Activated CD4-positive, alpha-beta T cell treated with anti-CD3 and anti-CD28 coated beads for 36 hours (primary cell): ENCODE data around the gene LBHD2. TPM values are rescaled to one million over a fixed set of nuclear protein-coding genes. Genes with fewer than 3 reads are reported as not detected.
"Not testable (repeated sequence)": the region's sequence is repeated elsewhere in the genome, so short reads cannot be mapped to it uniquely, and the experiment has no call there.

Experiments used
- ATAC-seq: fragments of 200-7000 bp; cut with Tn5 transposase; one replicate; pipeline ENCODE4 v1.10.0; 2021; ENCODE audit warnings: mild to moderate bottlenecking, moderate library complexity
- CTCF ChIA-PET: fragments of 350-600 bp; sonication (Branson Sonifier 250); formaldehyde crosslinking; loops from one replicate; lab custom pipeline; 2021; ENCODE audit warnings: antibody characterized with exemption; lab: Charles Lee
- POLR2A ChIA-PET: fragments of 350-600 bp; sonication (Branson Sonifier 250); formaldehyde crosslinking; loops from one replicate; lab custom pipeline; 2021; ENCODE audit warnings: antibody characterized with exemption, inconsistent platforms; lab: Charles Lee
- DNase-seq: peaks from one replicate; pipeline ENCODE4 v3.0.0-alpha.2; 2020
- H3K27ac Mint-ChIP-seq: one replicate; pipeline ENCODE4 v1.8.0; 2021; ENCODE audit warnings: mixed read lengths
- H3K27me3 Mint-ChIP-seq: one replicate; pipeline ENCODE4 v1.8.0; 2021; ENCODE audit warnings: mixed read lengths
- H3K36me3 Mint-ChIP-seq: one replicate; pipeline ENCODE4 v1.8.0; 2021; ENCODE audit warnings: low read depth, mixed read lengths
- H3K4me1 Mint-ChIP-seq: one replicate; pipeline ENCODE4 v1.8.0; 2021; ENCODE audit warnings: mixed read lengths
- H3K4me3 Mint-ChIP-seq: one replicate; pipeline ENCODE4 v1.8.0; 2021; ENCODE audit warnings: mild to moderate bottlenecking, moderate library complexity, mixed read lengths
- H3K9me3 Mint-ChIP-seq: one replicate; pipeline ENCODE4 v1.8.0; 2021; ENCODE audit warnings: low read depth, mixed read lengths
- intact Hi-C, 2 experiments: fragments of 100-400 bp; cut with DNase I in 1 of 2; cut with micrococcal nuclease in 1 of 2; formaldehyde crosslinking; loops; one replicate each; pipeline versions ENCODE4 v1.14.2 to v1.15.1; 2022 to 2024; cut with DNase I, micrococcal nuclease
- total RNA-seq, 2 experiments: library from RNA; stranded (reverse); gene quantifications; one replicate each; pipeline ENCODE4 v1.2.3, GENCODE V29; 2021

LBHD2 gene
- total RNA-seq, 2 experiments from 2014 or later, result not detected

DNA sequence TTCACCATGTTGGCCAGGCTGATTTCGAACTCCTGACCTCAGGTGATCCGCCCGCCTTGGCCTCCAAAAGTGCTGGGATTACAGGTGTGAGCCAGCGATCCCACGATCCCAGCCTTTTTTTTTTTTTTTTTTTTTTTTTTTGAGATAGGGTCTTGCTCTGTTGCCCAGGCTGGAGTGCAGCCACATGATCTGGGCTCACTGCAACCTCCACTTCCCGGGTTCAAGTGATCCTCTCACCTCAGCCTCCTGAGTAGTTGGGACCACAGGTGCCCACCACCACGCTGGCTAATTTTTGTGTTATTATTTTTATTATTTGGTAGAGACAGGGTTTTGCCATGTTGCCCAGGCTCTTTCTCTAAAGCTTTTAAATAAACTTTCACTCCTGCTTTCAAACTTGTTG is 33.5 kb downstream of the LBHD2 start:
- H3K4me3 Mint-ChIP-seq, DNase-seq, H3K4me1 Mint-ChIP-seq, ATAC-seq, H3K9me3 Mint-ChIP-seq, intact Hi-C loops, H3K36me3 Mint-ChIP-seq, H3K27ac Mint-ChIP-seq, POLR2A ChIA-PET: not testable (repeated sequence)
- CTCF ChIA-PET, result interaction anchor here (0.7 to 1.4 kb wide), 2 partner anchors 12 to 13 kb away, joined by 3 read pairs; no protein-coding TSS in a partner anchor
- H3K27me3 Mint-ChIP-seq, result peaks cover 16% of the 10 kb centered on the region

DNA sequence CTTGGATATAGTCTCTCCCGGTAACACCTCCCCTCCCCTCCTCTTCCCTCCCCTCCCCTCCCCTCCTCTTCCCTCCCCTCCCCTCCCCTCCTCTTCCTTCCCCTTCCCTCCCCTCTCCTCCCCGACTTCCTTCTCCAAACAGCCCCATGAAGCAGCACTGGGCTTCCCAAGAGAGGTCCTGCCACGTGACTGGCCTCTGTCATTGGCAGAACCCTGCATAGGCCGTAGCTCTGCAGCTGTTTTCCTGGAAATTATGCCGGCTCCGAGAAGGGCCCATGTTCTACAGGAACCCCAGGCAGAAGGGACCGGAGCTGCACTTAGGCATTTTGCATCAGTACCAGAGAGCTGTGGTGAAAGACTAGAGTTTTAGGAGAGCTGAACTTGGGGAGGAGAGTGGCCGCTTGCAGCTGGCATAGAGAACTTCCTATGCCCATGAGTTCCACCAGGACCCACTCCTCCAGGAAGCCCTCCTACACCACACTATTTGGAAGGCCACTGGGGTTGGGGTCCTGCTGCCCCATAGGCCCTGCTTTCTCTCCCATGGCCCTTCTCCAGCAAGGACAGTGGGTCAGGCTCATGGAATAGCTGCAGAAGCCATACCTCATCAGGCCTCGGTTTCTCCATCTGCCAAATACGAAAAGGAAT is 34.1 kb downstream of the LBHD2 start:
- Mint-ChIP-seq H3K4me1 (peaks cover 4% of the 10 kb centered on the region), H3K27ac (no peak overlapping the region), H3K36me3 (no peaks in the 10 kb centered on the region), H3K27me3 (peaks cover 16% of the 10 kb centered on the region), H3K9me3 (no peaks in the 10 kb centered on the region), H3K4me3 (no peak overlapping the region)
- ChIA-PET POLR2A (no interaction called here), CTCF (interaction anchor here (1.4 kb wide), 1 partner anchor 14 kb away, joined by 3 read pairs; no protein-coding TSS in a partner anchor)
- intact Hi-C loops, result no loop called here
- ATAC-seq (no peak), DNase-seq (no peak)

DNA sequence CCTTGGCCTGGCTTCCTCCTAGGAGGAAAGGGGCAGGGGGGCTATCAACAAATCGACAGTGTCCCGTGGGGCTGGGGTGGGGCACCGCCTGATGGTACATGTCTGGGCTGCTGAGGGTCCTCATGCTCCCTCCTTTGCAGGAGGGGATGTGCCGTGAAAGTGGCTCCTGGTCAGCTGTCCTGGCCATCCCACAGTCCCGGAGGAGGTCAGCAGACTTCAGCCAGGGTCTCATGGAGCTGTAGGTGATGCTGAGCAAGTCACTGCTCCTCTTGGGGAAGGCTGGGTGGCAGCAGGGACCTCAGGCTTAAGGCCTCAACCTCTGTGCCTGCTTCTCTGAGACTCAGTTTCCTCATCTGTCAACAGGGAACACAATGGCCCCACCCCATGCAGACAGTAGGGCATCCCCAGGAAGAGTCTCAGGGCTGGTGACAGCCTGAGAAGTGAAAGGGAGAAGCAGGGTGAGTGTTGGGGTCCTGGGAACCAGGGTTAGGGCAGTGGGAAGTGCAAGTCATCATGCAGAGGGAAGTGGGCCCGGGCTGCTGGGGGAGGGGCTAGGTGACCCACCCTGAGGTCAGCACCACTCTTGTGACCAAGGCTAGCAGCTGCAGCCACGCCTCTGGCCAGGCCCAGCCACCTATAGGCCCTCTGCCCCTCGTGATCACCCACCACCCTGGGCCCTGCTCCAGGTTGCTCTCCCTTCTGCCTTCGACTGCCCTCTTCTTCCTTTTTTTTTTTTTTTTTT is 34.8 kb downstream of the LBHD2 start:
- intact Hi-C loops, result no loop called here
- DNase-seq, result no peak
- Mint-ChIP-seq H3K27ac (no peak overlapping the region), H3K9me3 (no peaks in the 10 kb centered on the region), H3K4me1 (peaks cover 4% of the 10 kb centered on the region), H3K4me3 (no peak overlapping the region), H3K27me3 (peaks cover 18% of the 10 kb centered on the region), H3K36me3 (no peaks in the 10 kb centered on the region)
- ATAC-seq, result no peak
- ChIA-PET POLR2A (no interaction called here), CTCF (interaction anchor here (1.4 kb wide), 2 partner anchors 14 to 19 kb away, joined by 3 to 4 read pairs; no protein-coding TSS in a partner anchor)

DNA sequence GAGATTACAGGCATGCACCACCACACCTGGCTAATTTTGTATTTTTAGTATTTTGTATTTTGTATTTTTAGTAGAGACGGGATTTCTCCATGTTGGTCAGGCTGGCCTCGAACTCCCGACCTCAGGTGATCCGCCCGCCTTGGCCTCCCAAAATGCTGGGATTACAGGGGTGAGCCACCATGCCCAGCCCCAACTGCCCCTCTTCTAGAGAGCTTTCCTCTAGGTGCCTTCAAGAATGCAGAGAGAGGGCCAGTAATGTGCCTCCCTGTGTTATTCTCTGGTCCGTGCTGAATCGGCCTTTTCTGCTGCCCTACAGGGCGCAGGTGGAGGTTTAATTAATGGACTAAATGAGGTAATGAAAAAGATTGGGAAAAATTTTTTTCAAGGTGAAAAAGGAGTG is 35.5 kb downstream of the LBHD2 start:
- CTCF ChIA-PET, result interaction anchor here (0.9 to 1.4 kb wide), 2 partner anchors 20 to 40 kb away, joined by 3 to 4 read pairs; no protein-coding TSS in a partner anchor
- H3K27ac Mint-ChIP-seq, H3K9me3 Mint-ChIP-seq: not testable (repeated sequence)

DNA sequence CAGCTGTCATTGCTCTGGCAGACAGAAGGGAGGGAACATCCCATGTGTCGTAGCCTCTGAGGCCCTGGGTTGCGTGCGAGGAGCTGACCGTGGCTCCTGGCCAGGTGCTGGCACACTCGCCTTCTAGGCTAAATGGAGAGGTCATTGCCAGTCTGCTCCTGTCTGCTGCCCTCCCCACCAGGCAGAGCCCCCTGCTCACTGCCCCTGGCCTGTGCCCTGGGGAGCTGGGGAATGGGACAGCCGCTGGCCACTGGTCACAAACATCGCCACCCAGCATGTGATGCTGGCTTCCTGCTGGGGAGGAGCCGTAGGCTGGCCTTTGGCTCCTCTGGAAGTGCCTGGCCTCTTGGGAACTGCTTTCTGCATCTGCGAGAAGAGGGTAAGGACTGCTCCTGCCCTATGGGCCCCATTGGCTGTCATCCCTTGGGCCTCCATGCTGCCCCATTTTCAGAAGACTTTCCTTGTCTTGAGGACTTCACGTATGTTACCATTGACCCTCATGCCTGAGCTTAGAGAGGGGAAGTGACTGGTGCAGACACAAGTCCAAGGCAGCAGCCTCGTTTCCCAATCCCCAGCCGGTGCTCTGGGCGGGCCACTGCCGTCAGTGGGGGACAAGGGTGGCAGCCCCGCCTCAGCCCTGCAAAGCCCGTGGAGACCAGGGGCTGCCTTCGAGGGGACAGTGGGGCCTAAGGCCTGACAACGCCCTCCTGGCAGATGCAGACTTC is 37.3 kb downstream of the LBHD2 start:
- intact Hi-C loops, result no loop called here
- no peak overlapping the region for H3K27ac Mint-ChIP-seq
- H3K4me1 Mint-ChIP-seq, result no peaks in the 10 kb centered on the region
- ATAC-seq (no peak), DNase-seq (no peak)
- POLR2A ChIA-PET, result no interaction called here
- peaks cover 23% of the 10 kb centered on the region for H3K27me3 Mint-ChIP-seq
- no peak overlapping the region for H3K4me3 Mint-ChIP-seq
- no peaks in the 10 kb centered on the region for H3K36me3 Mint-ChIP-seq
- CTCF ChIA-PET, result interaction anchor here (0.5 to 1.1 kb wide), 2 partner anchors 15 to 16 kb away, joined by 3 to 4 read pairs; no protein-coding TSS in a partner anchor
- no peaks in the 10 kb centered on the region for H3K9me3 Mint-ChIP-seq

More for the DNA sequence above, 35.5 kb downstream of the LBHD2 start:
- H3K4me1 Mint-ChIP-seq, intact Hi-C loops, H3K36me3 Mint-ChIP-seq, POLR2A ChIA-PET, DNase-seq, H3K4me3 Mint-ChIP-seq, ATAC-seq: not testable (repeated sequence)
- peaks cover 23% of the 10 kb centered on the region for H3K27me3 Mint-ChIP-seq

DNA sequence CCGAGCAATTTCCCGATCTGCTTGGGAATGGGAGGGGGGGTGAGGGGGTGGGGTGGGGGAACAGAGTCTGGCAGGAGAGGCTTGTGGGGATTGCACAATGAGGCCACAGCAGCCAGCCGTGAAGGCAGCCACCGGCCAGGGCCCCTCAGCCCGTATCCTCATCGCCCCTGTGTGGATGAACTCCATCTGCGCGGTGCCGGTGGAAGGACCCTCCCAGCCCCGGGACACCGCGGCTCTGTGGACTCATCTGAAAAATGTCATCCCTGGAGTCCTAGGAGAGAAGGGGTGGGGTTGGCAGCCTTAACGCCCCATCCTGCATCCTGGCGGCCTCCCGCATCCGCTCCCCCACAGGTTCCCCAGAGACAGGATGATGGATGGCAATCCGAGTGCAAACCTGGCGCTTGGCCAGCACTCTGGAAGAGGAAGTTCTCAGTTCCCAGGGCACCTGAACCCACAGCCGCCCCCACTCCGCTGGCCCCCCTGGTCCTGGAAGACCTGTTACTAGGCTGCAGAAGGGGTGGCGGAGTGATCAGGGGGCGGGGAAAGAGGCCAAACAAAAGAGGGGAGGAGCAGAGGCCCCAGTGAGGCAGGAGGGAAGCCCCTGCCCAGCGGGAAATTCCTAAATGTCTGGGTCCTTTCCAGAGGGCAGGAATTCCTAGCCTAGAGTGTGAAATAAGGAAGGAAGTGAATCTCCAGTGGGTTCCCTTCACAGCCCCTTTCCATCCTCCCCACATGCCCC is 38.0 kb downstream of the LBHD2 start:
- ChIA-PET CTCF (no interaction called here), POLR2A (no interaction called here)
- peaks cover 23% of the 10 kb centered on the region for H3K27me3 Mint-ChIP-seq
- no peaks in the 10 kb centered on the region for H3K36me3 Mint-ChIP-seq
- H3K4me1 Mint-ChIP-seq, result no peaks in the 10 kb centered on the region
- ATAC-seq (no peak), DNase-seq (no peak)
- H3K9me3 Mint-ChIP-seq, result no peaks in the 10 kb centered on the region
- intact Hi-C loops, result no loop called here
- no peak overlapping the region for H3K27ac Mint-ChIP-seq
- no peak overlapping the region for H3K4me3 Mint-ChIP-seq

DNA sequence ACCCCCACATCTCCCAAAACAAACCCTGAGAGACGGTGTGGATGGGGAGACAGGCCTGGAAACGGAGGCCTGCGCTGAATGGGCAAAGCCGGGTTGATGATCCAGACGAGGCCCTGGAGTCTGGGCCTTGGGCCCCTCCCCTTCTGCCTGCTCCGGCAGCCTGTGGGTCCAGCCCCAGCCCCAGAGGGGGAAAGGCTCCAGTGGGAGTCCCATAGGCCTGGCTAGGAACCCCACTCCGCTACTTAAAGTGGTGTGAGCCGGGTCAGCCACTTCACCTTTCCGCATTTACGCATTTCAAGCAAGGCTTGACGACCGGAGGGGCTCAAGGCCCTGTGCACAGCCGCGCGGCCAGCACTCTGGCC is 38.6 kb downstream of the LBHD2 start:
- Mint-ChIP-seq H3K4me1 (no peaks in the 10 kb centered on the region), H3K27ac (no peak overlapping the region), H3K27me3 (peaks cover 23% of the 10 kb centered on the region), H3K9me3 (no peaks in the 10 kb centered on the region), H3K36me3 (no peaks in the 10 kb centered on the region), H3K4me3 (no peak overlapping the region)
- intact Hi-C loops, result no loop called here
- ATAC-seq (no peak), DNase-seq (no peak)
- ChIA-PET CTCF (no interaction called here), POLR2A (no interaction called here)

DNA sequence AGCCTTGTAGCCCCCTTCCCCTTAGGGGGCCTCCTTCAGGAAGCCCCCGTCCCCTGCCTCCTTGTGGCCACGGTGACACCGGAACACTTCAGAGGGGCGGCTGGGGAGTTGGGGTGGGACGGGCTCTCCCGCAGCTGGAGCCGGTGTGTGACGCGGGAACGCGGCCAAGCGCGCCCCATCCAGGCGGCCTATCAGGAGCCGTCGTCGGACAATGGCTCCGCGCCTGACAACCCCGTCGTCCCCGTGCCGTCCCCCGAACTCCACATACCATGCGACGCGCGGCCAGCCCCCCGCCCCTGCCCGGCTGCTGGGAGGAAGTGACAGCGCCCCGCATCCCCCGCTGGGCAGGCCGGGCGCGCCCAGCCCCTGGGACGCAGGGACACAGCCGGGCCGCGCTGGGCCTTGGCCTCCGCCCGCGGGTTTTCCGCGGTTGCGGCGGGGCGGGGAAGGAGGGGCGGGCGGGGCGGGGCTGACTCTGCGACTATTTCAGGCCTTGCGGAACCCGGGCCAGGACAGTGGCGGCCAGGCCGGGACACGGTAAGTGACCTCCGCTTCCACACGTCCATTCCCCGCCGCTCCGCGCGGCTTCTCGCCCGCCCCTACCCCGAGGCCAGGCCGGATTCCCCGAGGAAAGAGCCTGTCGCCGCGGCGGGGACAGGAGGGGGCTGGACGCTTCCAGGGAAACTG is 39.1 kb downstream of the LBHD2 start, which contains the start of gene TNFAIP2:
TSS of gene TNFAIP2 (plus strand) at position 515 of the 687 bp plus-strand sequence. CDS start 2,997 bp downstream, outside the sequence.
- peaks cover 23% of the 10 kb centered on the region for H3K27me3 Mint-ChIP-seq
- ChIA-PET CTCF (no interaction called here), POLR2A (no interaction called here)
- intact Hi-C loops, result no loop called here
- ATAC-seq (peak; percentile 26), DNase-seq (no peak)
- H3K4me3 Mint-ChIP-seq, result no peak within 1 kb of the TSS
- no peaks in the 10 kb centered on the region for H3K36me3 Mint-ChIP-seq
- H3K27ac Mint-ChIP-seq, result no peak within 1 kb of the TSS
- H3K9me3 Mint-ChIP-seq, result no peaks in the 10 kb centered on the region
- H3K4me1 Mint-ChIP-seq, result no peaks in the 10 kb centered on the region

DNA sequence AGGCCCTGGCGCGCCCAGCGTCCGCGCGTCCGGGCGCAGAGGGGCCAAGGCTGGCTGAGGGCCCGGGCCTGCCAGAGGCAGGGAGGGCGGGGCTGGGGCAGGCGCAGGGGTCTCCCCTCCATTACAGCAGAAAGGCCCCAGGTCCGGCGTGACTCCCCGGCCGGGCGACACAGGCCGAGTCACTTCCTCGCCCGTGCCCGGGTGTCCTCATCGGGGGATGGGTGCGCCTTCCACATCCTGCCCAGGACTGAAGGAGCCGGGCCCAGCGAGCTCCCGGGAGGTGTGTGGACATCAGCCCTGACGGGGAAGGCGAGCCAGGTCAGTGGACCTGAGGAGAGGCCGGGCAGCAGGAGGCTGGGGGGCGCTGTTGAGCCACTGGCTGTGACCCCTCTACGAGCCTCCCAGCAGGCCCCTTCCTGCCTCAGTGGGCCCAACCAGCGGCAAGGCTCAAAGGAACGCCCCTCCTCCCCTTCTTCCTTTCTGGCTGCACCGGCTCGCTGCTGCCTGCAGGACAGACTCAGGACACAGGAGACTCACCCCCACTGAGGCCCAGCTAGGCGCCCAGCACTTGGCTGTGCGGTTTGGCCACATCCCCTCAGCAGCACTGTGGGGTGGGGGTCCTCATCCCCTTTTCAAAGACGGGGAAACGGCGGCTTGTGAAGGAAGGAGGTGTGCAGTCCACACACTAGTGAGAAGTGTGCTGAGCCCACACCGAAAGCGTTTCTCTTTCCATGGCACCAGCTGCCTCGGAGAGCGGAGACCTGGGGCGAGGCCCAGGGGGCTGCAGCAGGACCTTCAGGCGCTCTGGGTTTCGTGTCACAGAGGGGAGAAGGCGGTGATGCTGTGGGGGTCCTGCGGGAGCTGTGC is 39.9 kb downstream of the LBHD2 start:
- Mint-ChIP-seq H3K4me1 (no peaks in the 10 kb centered on the region), H3K4me3 (no peak overlapping the region), H3K27ac (no peak overlapping the region), H3K27me3 (peaks cover 21% of the 10 kb centered on the region), H3K9me3 (no peaks in the 10 kb centered on the region), H3K36me3 (no peaks in the 10 kb centered on the region)
- DNase-seq (no peak), ATAC-seq (peak; percentile 23)
- CTCF ChIA-PET, result no interaction called here
- POLR2A ChIA-PET, result no interaction called here
- intact Hi-C loops, result no loop called here

DNA sequence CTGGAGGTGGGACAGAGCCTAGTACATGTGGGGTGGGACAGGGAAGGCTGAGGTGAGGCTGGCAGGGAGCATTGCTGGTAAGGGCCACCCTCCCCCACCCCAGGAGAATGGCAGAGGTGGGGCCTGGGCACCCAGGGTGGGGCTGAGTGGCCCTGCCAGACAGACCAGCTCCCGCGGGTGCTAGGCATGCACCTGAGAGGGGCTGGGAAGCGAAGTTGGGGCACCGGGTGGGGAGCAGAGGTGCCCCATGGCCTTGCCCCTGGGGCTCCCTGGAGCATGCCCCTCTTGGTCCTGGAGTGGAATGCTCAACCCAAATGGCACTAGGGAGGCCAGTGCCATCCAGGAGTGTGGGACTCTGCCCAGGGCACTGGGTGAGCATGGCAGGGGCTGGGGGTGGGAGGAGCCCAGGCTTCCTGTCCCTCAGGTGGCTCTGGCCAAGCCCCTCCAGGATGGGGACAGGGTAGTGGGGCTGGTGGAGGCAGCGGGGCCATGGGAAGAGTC is 40.5 kb downstream of the LBHD2 start:
- no peaks in the 10 kb centered on the region for H3K4me1 Mint-ChIP-seq
- intact Hi-C loops, result no loop called here
- ATAC-seq, result no peak
- no peak overlapping the region for H3K4me3 Mint-ChIP-seq
- no peak overlapping the region for H3K27ac Mint-ChIP-seq
- H3K9me3 Mint-ChIP-seq, result no peaks in the 10 kb centered on the region
- DNase-seq, result no peak
- peaks cover 21% of the 10 kb centered on the region for H3K27me3 Mint-ChIP-seq
- POLR2A ChIA-PET, result no interaction called here
- CTCF ChIA-PET, result no interaction called here
- H3K36me3 Mint-ChIP-seq, result no peaks in the 10 kb centered on the region
